Measurements from ENCODE around the gene FPR1.

FPR1 gene

GRCh38 chr19:51735759-51736449, 15.8 kb downstream of the FPR1 start:
- no peak for DNase-seq

- no peak for DNase-seq
Measured at GRCh38 chr19:51733742-51734522, 17.7 kb downstream of the FPR1 start.

GRCh38 chr19:51729781-51730180, 21.9 kb downstream of the FPR1 start:
- no peak for DNase-seq

- no peak for DNase-seq
Measured at GRCh38 chr19:51727349-51727880, 24.3 kb downstream of the FPR1 start.

- DNase-seq, result no peak
Measured at GRCh38 chr19:51726049-51726448, 25.6 kb downstream of the FPR1 start.

- DNase-seq, result no peak
Measured at GRCh38 chr19:51724543-51724942, 27.1 kb downstream of the FPR1 start.

GRCh38 chr19:51722492-51722891, 29.2 kb downstream of the FPR1 start:
- DNase-seq, result no peak

- DNase-seq, result no peak
Measured at GRCh38 chr19:51721905-51722304, 29.8 kb downstream of the FPR1 start.

- no peak for DNase-seq
Measured at GRCh38 chr19:51719251-51719988, 32.3 kb downstream of the FPR1 start.

- no peak for DNase-seq
Measured at GRCh38 chr19:51716925-51717324, 34.8 kb downstream of the FPR1 start.

- DNase-seq, result no peak
Measured at GRCh38 chr19:51715850-51716249, 35.8 kb downstream of the FPR1 start.

- no peak for DNase-seq
Measured at GRCh38 chr19:51714848-51715247, 36.8 kb downstream of the FPR1 start.

GRCh38 chr19:51713319-51714285, 38.1 kb downstream of the FPR1 start:
- no peak for DNase-seq

- DNase-seq, result no peak
Measured at GRCh38 chr19:51712461-51713081, 39.1 kb downstream of the FPR1 start.

- no peak for DNase-seq
Measured at GRCh38 chr19:51711702-51712101, 40.0 kb downstream of the FPR1 start.

- no peak for DNase-seq
Measured at GRCh38 chr19:51710163-51710562, 41.5 kb downstream of the FPR1 start.

- DNase-seq, result no peak
Measured at GRCh38 chr19:51709575-51709974, 42.1 kb downstream of the FPR1 start.

GRCh38 chr19:51708811-51709210, 42.9 kb downstream of the FPR1 start:
- DNase-seq, result no peak

- no peak for DNase-seq
Measured at GRCh38 chr19:51706885-51707284, 44.8 kb downstream of the FPR1 start.

- no peak for DNase-seq
Measured at GRCh38 chr19:51706296-51706695, 45.4 kb downstream of the FPR1 start.

- DNase-seq, result no peak
Measured at GRCh38 chr19:51704626-51705025, 47.1 kb downstream of the FPR1 start.
